Activated T-cell treated with anti-CD3 and anti-CD28 coated beads, Interleukin-2, amount 50 U/mL, for 1 hour (primary cell): ENCODE measurements around the gene HLCS.

ENCODE experiments used
- DNase-seq: peaks from one replicate; pipeline ENCODE4 v3.0.0-alpha.2; 2020

Gene HLCS

GRCh38 chr21:36803816-36804439 is 162.5 kb downstream of the HLCS start:
- DNase-seq = no peak

GRCh38 chr21:36803051-36803645 is 163.3 kb downstream of the HLCS start:
- DNase-seq = no peak

- no peak for DNase-seq
Measured at GRCh38 chr21:36800734-36801133, 165.7 kb downstream of the HLCS start.

GRCh38 chr21:36799869-36800268 is 166.6 kb downstream of the HLCS start:
- no peak for DNase-seq

- no peak for DNase-seq
Measured at GRCh38 chr21:36798491-36798890, 168.0 kb downstream of the HLCS start.

GRCh38 chr21:36796070-36796469 is 170.4 kb downstream of the HLCS start:
- no peak for DNase-seq

GRCh38 chr21:36792505-36792967 is 173.9 kb downstream of the HLCS start:
- no peak for DNase-seq

DNA sequence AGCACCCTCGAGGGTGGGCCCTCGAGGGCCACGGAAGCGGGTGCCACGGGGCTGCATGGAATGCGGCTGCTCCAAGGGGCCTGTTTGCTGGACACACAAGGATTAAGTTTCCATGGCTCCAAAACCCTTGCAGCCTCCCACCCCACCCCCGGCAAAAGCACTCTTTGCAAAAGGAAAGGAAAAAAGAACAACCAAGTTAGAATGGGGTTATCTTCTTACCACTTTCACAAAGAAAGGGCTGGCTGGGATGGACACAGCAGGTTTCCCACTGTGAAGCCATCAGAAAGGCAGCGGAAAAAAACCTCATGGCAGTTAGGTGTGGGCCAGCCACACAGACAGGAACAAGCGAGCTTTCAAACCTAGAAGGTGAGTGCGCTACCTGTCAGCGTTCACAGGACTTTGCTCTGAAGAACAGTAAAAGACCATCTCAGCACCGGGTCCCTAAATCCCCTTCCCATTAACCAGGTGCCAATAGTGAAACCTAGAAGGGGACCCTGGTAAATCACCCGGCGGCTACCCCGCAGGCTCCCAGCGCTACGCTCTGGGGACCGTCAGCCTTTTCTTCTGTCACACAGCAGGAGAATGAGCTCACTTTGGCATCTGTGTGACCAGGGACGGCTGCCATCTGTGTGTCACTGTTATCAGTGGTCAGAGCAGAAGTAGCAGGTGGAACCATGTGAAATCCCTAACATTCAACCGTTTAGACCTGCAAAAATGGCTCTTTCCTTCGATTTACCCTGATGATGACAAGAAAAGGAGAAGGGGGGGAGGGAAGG is 174.6 kb downstream of the HLCS start:
- DNase-seq = no peak

GRCh38 chr21:36791180-36791579 is 175.3 kb downstream of the HLCS start:
- no peak for DNase-seq

DNA sequence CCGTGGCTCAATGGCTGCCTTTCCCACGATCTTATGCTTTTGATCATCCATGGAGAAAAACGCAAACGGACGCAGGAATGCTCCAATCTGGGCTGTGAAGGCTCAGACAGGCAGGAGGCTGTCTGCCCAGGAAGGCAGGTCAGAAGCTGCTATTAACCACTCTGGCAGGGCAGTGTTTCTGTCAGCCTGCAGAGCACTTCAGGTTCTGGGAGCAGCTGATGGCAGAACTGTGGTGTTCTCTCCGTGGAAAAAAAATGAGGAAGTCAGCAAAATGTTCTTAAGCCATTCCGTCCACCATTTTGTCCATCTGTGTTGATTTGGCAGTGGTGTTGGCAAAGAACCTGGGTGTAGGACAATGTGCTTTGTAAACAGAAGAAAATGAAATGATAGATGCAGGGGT is 175.9 kb downstream of the HLCS start:
- DNase-seq = no peak

DNA sequence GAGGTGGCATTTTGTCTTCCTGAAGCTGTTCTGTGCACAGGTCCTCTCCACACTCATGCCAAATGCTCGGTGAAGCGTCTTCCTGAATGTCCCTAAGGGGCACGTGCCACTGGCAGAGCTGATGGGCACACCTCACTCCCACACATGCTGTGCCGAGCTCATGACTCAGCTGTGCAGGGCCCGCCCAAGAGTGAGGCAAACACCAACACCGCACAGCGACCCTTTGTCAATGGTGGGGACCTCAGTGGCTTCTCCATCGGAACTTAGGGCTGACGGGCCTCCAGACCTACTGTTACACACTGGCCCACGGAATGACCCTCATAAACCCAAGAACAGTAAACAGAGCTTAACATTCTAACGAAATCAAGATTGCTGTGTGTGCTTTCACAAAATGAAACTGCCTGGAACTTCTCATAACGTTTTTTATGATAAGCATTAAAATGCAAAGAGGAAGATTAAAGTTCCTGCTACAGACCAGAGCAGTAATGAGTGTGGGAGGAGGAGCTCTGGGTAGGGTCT is 178.3 kb downstream of the HLCS start:
- DNase-seq = no peak

DNA sequence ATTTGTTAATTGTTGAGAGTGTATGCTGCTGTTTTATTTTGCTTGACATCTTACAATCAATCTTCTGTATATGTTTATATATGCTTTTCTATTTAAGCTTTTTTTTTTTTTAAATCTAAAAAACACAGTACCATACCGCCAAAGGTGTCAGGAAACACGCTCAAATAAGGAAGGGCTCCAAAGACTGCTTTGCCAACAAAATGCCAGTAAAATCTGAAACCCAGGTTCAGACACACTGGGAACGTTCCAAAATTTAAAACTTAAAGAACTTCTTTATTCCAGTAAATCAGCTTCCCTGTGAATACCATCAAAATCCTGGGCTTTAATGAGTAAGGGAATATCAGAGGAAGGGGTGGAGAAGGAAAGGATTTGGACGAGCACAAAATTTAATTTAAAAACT is 180.3 kb downstream of the HLCS start:
- no peak for DNase-seq

DNA sequence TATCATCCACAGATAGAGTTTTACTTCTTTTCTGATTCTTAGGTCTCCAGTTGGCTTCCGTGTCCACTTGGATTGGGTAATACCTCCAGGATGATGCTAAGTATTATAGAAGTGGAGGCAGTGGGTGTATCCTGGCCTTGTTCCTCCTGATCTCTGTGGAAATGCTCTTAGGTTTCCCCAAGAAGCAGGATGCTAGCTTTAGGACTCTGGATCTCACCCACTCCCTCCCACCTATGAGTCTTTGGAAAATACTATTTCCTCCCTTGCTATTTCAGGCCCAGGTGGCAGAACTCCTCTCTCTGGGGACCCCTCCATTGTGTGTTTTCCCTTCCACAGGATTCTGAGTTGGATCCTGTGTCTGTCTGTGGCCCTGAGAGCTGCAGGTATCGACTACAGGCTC is 180.9 kb downstream of the HLCS start:
- no peak for DNase-seq

DNA sequence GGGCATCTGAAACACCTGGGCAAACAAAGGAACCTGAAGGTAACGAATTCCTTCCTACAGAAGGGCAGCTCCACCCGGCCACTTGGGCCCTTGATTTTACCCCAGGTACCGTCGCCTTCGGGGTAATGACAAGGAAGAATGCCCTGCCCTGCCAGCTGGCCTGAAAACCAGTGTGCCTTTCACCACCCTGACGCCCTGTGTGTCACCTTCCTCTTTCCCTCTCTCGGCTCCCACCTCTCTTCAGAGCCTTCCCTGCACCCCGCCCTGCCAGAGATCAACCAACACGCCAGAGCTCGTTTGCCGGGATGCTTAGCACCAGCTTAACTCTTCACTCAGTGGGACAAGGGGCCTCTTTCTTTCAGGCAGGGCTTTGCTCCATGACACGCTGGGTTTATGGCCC is 181.5 kb downstream of the HLCS start:
- no peak for DNase-seq

- no peak for DNase-seq
Measured at GRCh38 chr21:36783612-36784374, 182.7 kb downstream of the HLCS start.

- DNase-seq = no peak
Measured at GRCh38 chr21:36780861-36781260, 185.6 kb downstream of the HLCS start.

DNA sequence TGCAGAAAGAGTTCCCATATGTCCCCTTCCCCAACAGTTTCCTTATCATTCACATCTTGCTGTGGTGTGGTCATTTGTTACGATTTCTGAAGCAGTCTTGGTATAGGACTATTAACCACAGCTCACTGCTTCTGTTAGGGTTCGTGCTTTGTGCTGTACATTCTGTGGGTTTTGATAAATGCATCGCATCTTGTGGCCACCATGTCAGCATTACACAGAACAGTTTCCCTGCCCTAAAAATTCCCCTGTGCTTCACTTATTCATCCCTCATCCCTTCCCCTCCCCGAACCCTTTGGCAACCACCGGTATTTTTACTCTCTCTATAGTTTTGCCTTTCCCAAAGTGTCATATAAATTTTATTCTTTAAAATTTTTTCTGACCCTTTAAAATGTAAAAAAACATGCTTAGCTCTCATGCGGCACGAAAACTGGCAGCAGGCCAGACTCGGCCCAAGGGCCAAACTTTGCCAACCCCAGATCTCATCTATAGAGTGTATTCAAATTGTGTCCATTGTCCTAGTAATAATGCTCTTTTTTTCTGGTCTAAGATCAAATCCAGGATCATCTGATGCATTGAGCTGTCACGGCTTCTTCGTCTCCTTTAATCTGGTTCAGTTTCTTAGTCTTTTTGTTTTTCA is 189.4 kb downstream of the HLCS start:
- no peak for DNase-seq

DNA sequence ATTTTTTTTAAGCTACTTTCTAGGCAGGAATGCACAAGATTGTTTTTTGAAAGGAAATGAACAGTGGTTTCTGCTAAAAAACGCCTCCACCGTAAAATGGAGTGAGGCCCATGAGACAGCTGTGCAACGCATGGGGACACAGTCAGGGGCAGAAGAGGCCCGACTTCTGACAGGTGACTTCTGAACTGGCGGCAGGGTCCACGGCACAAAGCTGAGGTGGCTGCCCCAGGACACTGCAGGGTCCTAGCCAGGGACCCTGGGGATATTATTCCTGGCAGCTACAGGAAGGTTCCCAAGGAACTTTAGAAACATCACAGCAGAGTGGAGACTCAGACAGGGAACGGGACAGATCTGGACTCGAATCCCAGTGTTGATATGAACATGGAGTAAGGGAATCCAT is 192.5 kb downstream of the HLCS start:
- DNase-seq = no peak

DNA sequence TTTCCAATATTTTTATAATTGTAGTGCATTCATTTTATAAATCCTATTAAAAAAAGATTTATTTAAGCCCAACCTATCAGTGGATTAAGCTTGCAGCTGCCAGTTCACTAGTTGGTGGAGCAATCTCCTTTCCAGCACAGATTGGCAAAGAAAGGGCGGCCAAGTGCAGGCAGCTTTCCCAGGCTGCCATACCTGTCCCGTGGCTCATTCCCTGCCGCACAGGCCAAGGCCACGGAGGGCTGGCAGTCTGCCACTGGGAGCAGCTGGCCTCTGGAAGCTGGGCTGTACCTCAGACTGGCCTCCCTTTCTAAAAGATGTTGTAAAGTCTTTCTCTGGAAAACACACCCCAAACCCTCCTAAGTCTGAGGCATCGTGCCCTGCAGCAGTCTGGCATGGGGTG is 193.4 kb downstream of the HLCS start:
- no peak for DNase-seq

DNA sequence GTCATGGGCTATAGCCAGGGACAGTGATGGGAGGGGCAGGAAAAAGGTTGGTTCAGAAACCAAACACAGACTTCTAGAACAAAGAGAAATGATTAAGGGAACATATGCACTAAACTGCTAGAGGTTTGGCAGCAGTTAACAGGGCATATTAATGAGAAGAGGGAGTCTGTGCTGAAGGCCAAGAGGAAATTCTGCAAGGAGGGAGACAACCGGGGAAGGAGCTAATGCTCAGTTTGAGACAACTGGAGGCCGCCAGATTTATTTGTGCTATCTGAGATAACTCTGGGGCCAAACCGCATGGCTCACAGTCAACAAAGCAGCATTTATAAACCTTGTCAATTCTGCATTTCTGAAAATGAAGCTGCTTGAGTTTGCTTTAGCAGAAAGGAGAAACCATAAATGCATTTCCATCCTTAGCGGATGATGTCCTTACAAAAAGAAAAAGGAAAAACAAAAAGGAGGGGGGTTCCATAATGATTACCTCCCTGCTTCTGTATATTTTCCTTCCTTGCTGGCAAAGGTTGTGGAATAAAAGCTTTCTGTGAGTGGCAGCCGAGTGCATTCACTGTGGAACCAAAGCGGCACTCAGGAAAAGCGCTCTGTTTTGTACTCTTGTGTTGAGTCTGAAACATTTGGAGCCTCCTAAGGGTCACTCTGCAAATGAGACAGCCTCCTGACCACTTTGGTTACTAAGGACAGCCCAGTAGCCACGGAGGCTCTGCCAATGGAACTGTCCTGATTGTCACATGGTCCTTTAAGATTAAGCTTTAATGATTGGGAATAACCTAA is 197.2 kb downstream of the HLCS start:
- no peak for DNase-seq

- DNase-seq = no peak
Measured at GRCh38 chr21:36768496-36768895, 198.0 kb downstream of the HLCS start.

GRCh38 chr21:36767096-36767495 is 199.4 kb downstream of the HLCS start:
- DNase-seq = no peak
